ENCODE data around the gene GPR132.
A peak's percentile ranks its signal among the peaks of the same experiment; 100 is the strongest.
"Not testable (repeated sequence)": the region's sequence is repeated elsewhere in the genome, so short reads cannot be mapped to it uniquely, and the experiment has no call there.

Gene GPR132

GRCh38 chr14:105045710-105046326, 19.4 kb downstream of the GPR132 start:
- Histone ChIP-seq H3K36me3 (ENCODE audit: control insufficient read depth in 1 of 2, insufficient read depth in 2 of 2, low read length in 2 of 2) (no peaks in the 10 kb centered on the region), H3K9me3 (ENCODE audit: control insufficient read depth in 1 of 2, low read length in 2 of 2) (no peaks in the 10 kb centered on the region), H3K27ac (ENCODE audit: low read depth, low read length) (no peak overlapping the region), H3K4me3 (ENCODE audit: low read depth in 1 of 2, low read length in 2 of 2) (no peak overlapping the region), H3K9ac (ENCODE audit: low read depth in 1 of 2, low read length in 2 of 2) (peak overlapping the region in 1 of 2 donors; percentile 25), H3K27me3 (ENCODE audit: control insufficient read depth in 1 of 2, insufficient read depth in 2 of 2, low read length in 2 of 2) (peaks cover 0 to 6% of the 10 kb centered on the region in 2 donors), H3K4me1 (ENCODE audit: control insufficient read depth in 1 of 2, insufficient read depth in 2 of 2, low read length in 2 of 2) (peaks cover 9 to 15% of the 10 kb centered on the region in 2 donors)

GRCh38 chr14:105043641-105044040, 21.6 kb downstream of the GPR132 start:
- peaks cover 0 to 4% of the 10 kb centered on the region in 2 donors for H3K4me1 ChIP-seq (ENCODE audit: control insufficient read depth in 1 of 2, insufficient read depth in 2 of 2, low read length in 2 of 2)
- no peak overlapping the region for H3K4me3 ChIP-seq (ENCODE audit: low read depth in 1 of 2, low read length in 2 of 2)
- H3K9ac ChIP-seq (ENCODE audit: low read depth in 1 of 2, low read length in 2 of 2) = no peak overlapping the region
- H3K27ac ChIP-seq (ENCODE audit: low read depth, low read length) = no peak overlapping the region
- H3K27me3 ChIP-seq (ENCODE audit: control insufficient read depth in 1 of 2, insufficient read depth in 2 of 2, low read length in 2 of 2) = peaks cover 0 to 6% of the 10 kb centered on the region in 2 donors
- H3K36me3 ChIP-seq (ENCODE audit: control insufficient read depth in 1 of 2, insufficient read depth in 2 of 2, low read length in 2 of 2) = no peaks in the 10 kb centered on the region
- no peaks in the 10 kb centered on the region for H3K9me3 ChIP-seq (ENCODE audit: control insufficient read depth in 1 of 2, low read length in 2 of 2)

GRCh38 chr14:105042813-105043212, 22.4 kb downstream of the GPR132 start:
- Histone ChIP-seq H3K36me3 (ENCODE audit: control insufficient read depth in 1 of 2, insufficient read depth in 2 of 2, low read length in 2 of 2) (no peaks in the 10 kb centered on the region), H3K27ac (ENCODE audit: low read depth, low read length) (no peak overlapping the region), H3K9ac (ENCODE audit: low read depth in 1 of 2, low read length in 2 of 2) (no peak overlapping the region), H3K27me3 (ENCODE audit: control insufficient read depth in 1 of 2, insufficient read depth in 2 of 2, low read length in 2 of 2) (peaks cover 0 to 6% of the 10 kb centered on the region in 2 donors), H3K9me3 (ENCODE audit: control insufficient read depth in 1 of 2, low read length in 2 of 2) (no peaks in the 10 kb centered on the region), H3K4me3 (ENCODE audit: low read depth in 1 of 2, low read length in 2 of 2) (no peak overlapping the region), H3K4me1 (ENCODE audit: control insufficient read depth in 1 of 2, insufficient read depth in 2 of 2, low read length in 2 of 2) (peaks cover 0 to 4% of the 10 kb centered on the region in 2 donors)

- Histone ChIP-seq H3K9me3 (ENCODE audit: control insufficient read depth in 1 of 2, low read length in 2 of 2) (no peaks in the 10 kb centered on the region), H3K27me3 (ENCODE audit: control insufficient read depth in 1 of 2, insufficient read depth in 2 of 2, low read length in 2 of 2) (peaks cover 0 to 6% of the 10 kb centered on the region in 2 donors), H3K27ac (ENCODE audit: low read depth, low read length) (no peak overlapping the region), H3K4me1 (ENCODE audit: control insufficient read depth in 1 of 2, insufficient read depth in 2 of 2, low read length in 2 of 2) (peaks cover 0 to 4% of the 10 kb centered on the region in 2 donors), H3K4me3 (ENCODE audit: low read depth in 1 of 2, low read length in 2 of 2) (no peak overlapping the region), H3K9ac (ENCODE audit: low read depth in 1 of 2, low read length in 2 of 2) (no peak overlapping the region), H3K36me3 (ENCODE audit: control insufficient read depth in 1 of 2, insufficient read depth in 2 of 2, low read length in 2 of 2) (no peaks in the 10 kb centered on the region)
These were observed 23.1 kb downstream of the GPR132 start for GRCh38 chr14:105041841-105042765.

- Histone ChIP-seq H3K4me3 (ENCODE audit: low read depth in 1 of 2, low read length in 2 of 2) (no peak overlapping the region), H3K4me1 (ENCODE audit: control insufficient read depth in 1 of 2, insufficient read depth in 2 of 2, low read length in 2 of 2) (no peaks in the 10 kb centered on the region), H3K27ac (ENCODE audit: low read depth, low read length) (no peak overlapping the region), H3K36me3 (ENCODE audit: control insufficient read depth in 1 of 2, insufficient read depth in 2 of 2, low read length in 2 of 2) (no peaks in the 10 kb centered on the region), H3K9me3 (ENCODE audit: control insufficient read depth in 1 of 2, low read length in 2 of 2) (no peaks in the 10 kb centered on the region), H3K9ac (ENCODE audit: low read depth in 1 of 2, low read length in 2 of 2) (no peak overlapping the region), H3K27me3 (ENCODE audit: control insufficient read depth in 1 of 2, insufficient read depth in 2 of 2, low read length in 2 of 2) (peaks cover 0 to 6% of the 10 kb centered on the region in 2 donors)
These were observed 25.6 kb downstream of the GPR132 start for GRCh38 chr14:105039458-105040205.

GRCh38 chr14:105035616-105036015, 29.6 kb downstream of the GPR132 start:
- H3K9me3 ChIP-seq (ENCODE audit: control insufficient read depth in 1 of 2, low read length in 2 of 2); H3K27ac ChIP-seq (ENCODE audit: low read depth, low read length); H3K27me3 ChIP-seq (ENCODE audit: control insufficient read depth in 1 of 2, insufficient read depth in 2 of 2, low read length in 2 of 2); H3K4me3 ChIP-seq (ENCODE audit: low read depth in 1 of 2, low read length in 2 of 2); H3K9ac ChIP-seq (ENCODE audit: low read depth in 1 of 2, low read length in 2 of 2); H3K36me3 ChIP-seq (ENCODE audit: control insufficient read depth in 1 of 2, insufficient read depth in 2 of 2, low read length in 2 of 2); H3K4me1 ChIP-seq (ENCODE audit: control insufficient read depth in 1 of 2, insufficient read depth in 2 of 2, low read length in 2 of 2): not testable (repeated sequence)

GRCh38 chr14:105034315-105035039, 30.8 kb downstream of the GPR132 start:
- no peaks in the 10 kb centered on the region for H3K36me3 ChIP-seq (ENCODE audit: control insufficient read depth in 1 of 2, insufficient read depth in 2 of 2, low read length in 2 of 2)
- no peaks in the 10 kb centered on the region for H3K27me3 ChIP-seq (ENCODE audit: control insufficient read depth in 1 of 2, insufficient read depth in 2 of 2, low read length in 2 of 2)
- no peaks in the 10 kb centered on the region for H3K4me1 ChIP-seq (ENCODE audit: control insufficient read depth in 1 of 2, insufficient read depth in 2 of 2, low read length in 2 of 2)
- H3K9ac ChIP-seq (ENCODE audit: low read depth in 1 of 2, low read length in 2 of 2) = no peak overlapping the region
- no peaks in the 10 kb centered on the region for H3K9me3 ChIP-seq (ENCODE audit: control insufficient read depth in 1 of 2, low read length in 2 of 2)
- H3K4me3 ChIP-seq (ENCODE audit: low read depth in 1 of 2, low read length in 2 of 2) = no peak overlapping the region
- no peak overlapping the region for H3K27ac ChIP-seq (ENCODE audit: low read depth, low read length)

GRCh38 chr14:105033412-105033900, 31.8 kb downstream of the GPR132 start:
- H3K4me1 ChIP-seq (ENCODE audit: control insufficient read depth in 1 of 2, insufficient read depth in 2 of 2, low read length in 2 of 2); H3K36me3 ChIP-seq (ENCODE audit: control insufficient read depth in 1 of 2, insufficient read depth in 2 of 2, low read length in 2 of 2); H3K27me3 ChIP-seq (ENCODE audit: control insufficient read depth in 1 of 2, insufficient read depth in 2 of 2, low read length in 2 of 2); H3K9me3 ChIP-seq (ENCODE audit: control insufficient read depth in 1 of 2, low read length in 2 of 2); H3K9ac ChIP-seq (ENCODE audit: low read depth in 1 of 2, low read length in 2 of 2); H3K27ac ChIP-seq (ENCODE audit: low read depth, low read length): not testable (repeated sequence)
- H3K4me3 ChIP-seq (ENCODE audit: low read depth in 1 of 2, low read length in 2 of 2) = peak overlapping the region; percentile 34 to 55

- H3K4me3 ChIP-seq (ENCODE audit: low read depth in 1 of 2, low read length in 2 of 2) = peak overlapping the region in 1 of 2 donors; percentile 55
- not testable (repeated sequence) for H3K27ac ChIP-seq (ENCODE audit: low read depth, low read length); H3K9me3 ChIP-seq (ENCODE audit: control insufficient read depth in 1 of 2, low read length in 2 of 2); H3K9ac ChIP-seq (ENCODE audit: low read depth in 1 of 2, low read length in 2 of 2); H3K27me3 ChIP-seq (ENCODE audit: control insufficient read depth in 1 of 2, insufficient read depth in 2 of 2, low read length in 2 of 2); H3K4me1 ChIP-seq (ENCODE audit: control insufficient read depth in 1 of 2, insufficient read depth in 2 of 2, low read length in 2 of 2); H3K36me3 ChIP-seq (ENCODE audit: control insufficient read depth in 1 of 2, insufficient read depth in 2 of 2, low read length in 2 of 2)
These were observed 32.8 kb downstream of the GPR132 start for GRCh38 chr14:105032451-105032901.

Measured in duodenal mucosa (tissue), 2 donors.